Pancreas (tissue), 10 donors: Measurements from ENCODE around the gene EDIL3. TPM values are rescaled to one million over a fixed set of nuclear protein-coding genes. Genes with fewer than 3 reads are reported as not detected.

ENCODE experiments used
- ATAC-seq, 4 donors: fragments of 200-7000 bp; cut with Tn5 transposase; one replicate each; pipeline versions ENCODE4 v1.8.0 to v1.9.1; 2020; ENCODE audit warnings: mild to moderate bottlenecking in 4 of 4, moderate library complexity in 4 of 4
- DNase-seq, 6 donors: peaks; one replicate each; pipeline ENCODE4 v3.0.0-alpha.2; 2020
- FAIRE-seq: peaks from 2 replicates; lab custom pipeline; 2012; peaks lifted over from hg19 to GRCh38; lab: Jason Lieb, UNC
- H3K27ac ChIP-seq, 4 donors: fragments of 200-600 bp; sonication (generic); 1 replicate in 3 of 4; 2 replicates in 1 of 4; pipeline versions ENCODE4 v1.5.0 to v1.8.0; 2020
- H3K27me3 ChIP-seq, 4 donors: fragments of 200-600 bp; one replicate each; pipeline ENCODE4 v1.8.0; 2021
- H3K36me3 ChIP-seq, 3 donors: fragments of 200-600 bp; sonication (generic) in 1 of 3; one replicate each; pipeline versions ENCODE4 v1.5.0 to v1.8.0; 2020 to 2021
- H3K4me1 ChIP-seq, 3 donors: fragments of 200-600 bp; one replicate each; pipeline ENCODE4 v1.8.0; 2021
- H3K4me3 ChIP-seq, 4 donors: fragments of 200-600 bp; sonication (generic) in 2 of 4; one replicate each; pipeline versions ENCODE4 v1.5.0 to v1.8.0; 2020 to 2021
- H3K9me3 ChIP-seq, 4 donors: fragments of 200-600 bp; one replicate each; pipeline ENCODE4 v1.8.0; 2021
- CTCF ChIP-seq, 4 donors: fragments of 200-600 bp; sonication (generic) in 3 of 4; IDR thresholded peaks; one replicate each; pipeline versions ENCODE4 v1.5.0 to v1.8.0; 2021; ENCODE audit warnings: antibody characterized with exemption in 4 of 4
- WGBS, 2 donors: extraction: QIAGEN DNeasy Blood & Tissue Kit; methylation state at CpG; one replicate each; pipeline ENCODE4 v1.1.7; 2013; 5-methylcytosine and 5-hydroxymethylcytosine counted together
- intact Hi-C, 3 donors: fragments of 100-400 bp; cut with DNase I; formaldehyde crosslinking; loops; one replicate each; pipeline versions ENCODE4 v1.11.1 to v1.14.2; 2022
- polyA plus RNA-seq, 2 donors: library from polyadenylated mRNA; stranded (reverse); fragments of 200-250 nt; gene quantifications; one replicate each; pipeline ENCODE4 v1.2.3, GENCODE V29; 2013
- total RNA-seq, 6 donors: library from RNA; stranded (reverse); fragmentation: NEBNext Ultra II Directional in 4 of 6; extraction: Animal tissue kit (Norgen Biotek cat#: 25700) in 4 of 6; gene quantifications; one replicate each; pipeline versions ENCODE4 v1.2.1 to v1.2.4, GENCODE V29; 2021 to 2023
- donor health status: healthy with polysubstance abuse.
- donor health status: DM: no; HTN: no; CAD: no; lungs with moderate emphysema.
- donor health status: DM: no; HTN: no; CAD: no.
- donor health status: control.
- donor health status: control.
- donor health status: Bipolar disorder and iron deficiency.
- donor health status: DM: yes; HTN: yes; CAD: no.
- donor health status: DM: no; HTN: no; CAD: no.
- donor health status: DM: no; HTN: no; CAD: no.
- donor health status: DM: yes; HTN: yes; CAD: no.

EDIL3 gene
- total and polyA plus RNA-seq, 8 donors = 0.63 to 9.7 (median 1.7) TPM

- no peaks in the 10 kb centered on the region for H3K27me3 ChIP-seq
- H3K36me3 ChIP-seq = no peaks in the 10 kb centered on the region
- no peaks in the 10 kb centered on the region for H3K9me3 ChIP-seq
- no peak overlapping the region for H3K4me3 ChIP-seq
- H3K4me1 ChIP-seq = no peaks in the 10 kb centered on the region
- H3K27ac ChIP-seq = no peak overlapping the region
- intact Hi-C loops = no loop called here
- FAIRE-seq = no peak
- DNase-seq = no peak
- no peak for ATAC-seq
- TF ChIP-seq CTCF (IDR thresholded peaks at IDR 0.05) = no peak
- WGBS, 2 donors = 48 to 62% methylated on average over 7 of the region's 7 CpGs
Measured at GRCh38 chr5:84231433-84231832, 153.2 kb downstream of the EDIL3 start.

GRCh38 chr5:84229045-84229444 is 155.6 kb downstream of the EDIL3 start:
- intact Hi-C loops = no loop called here
- DNase-seq (no peak), ATAC-seq (no peak), FAIRE-seq (no peak)
- no peak for TF ChIP-seq CTCF (IDR thresholded peaks at IDR 0.05)
- Histone ChIP-seq H3K27ac (no peak overlapping the region), H3K27me3 (no peaks in the 10 kb centered on the region), H3K9me3 (no peaks in the 10 kb centered on the region), H3K4me3 (no peak overlapping the region), H3K36me3 (no peaks in the 10 kb centered on the region), H3K4me1 (no peaks in the 10 kb centered on the region)

GRCh38 chr5:84228266-84228665 is 156.4 kb downstream of the EDIL3 start:
- no peak for TF ChIP-seq CTCF (IDR thresholded peaks at IDR 0.05)
- ATAC-seq (no peak), FAIRE-seq (no peak), DNase-seq (no peak)
- no peak overlapping the region for H3K4me3 ChIP-seq
- H3K27me3 ChIP-seq = no peaks in the 10 kb centered on the region
- H3K9me3 ChIP-seq = no peaks in the 10 kb centered on the region
- intact Hi-C loops = no loop called here
- no peaks in the 10 kb centered on the region for H3K36me3 ChIP-seq
- H3K27ac ChIP-seq = no peak overlapping the region
- H3K4me1 ChIP-seq = no peaks in the 10 kb centered on the region

- DNase-seq (no peak), ATAC-seq (no peak), FAIRE-seq (no peak)
- Histone ChIP-seq H3K27ac (no peak overlapping the region), H3K4me3 (no peak overlapping the region), H3K4me1 (no peaks in the 10 kb centered on the region), H3K36me3 (no peaks in the 10 kb centered on the region), H3K27me3 (no peaks in the 10 kb centered on the region), H3K9me3 (no peaks in the 10 kb centered on the region)
- no peak for TF ChIP-seq CTCF (IDR thresholded peaks at IDR 0.05)
- intact Hi-C loops = no loop called here
Measured at GRCh38 chr5:84227236-84227635, 157.4 kb downstream of the EDIL3 start.

GRCh38 chr5:84218546-84218945 is 166.1 kb downstream of the EDIL3 start:
- no peak for TF ChIP-seq CTCF (IDR thresholded peaks at IDR 0.05)

More at GRCh38 chr5:84218546-84218945, 166.1 kb downstream of the EDIL3 start:
- H3K27me3 ChIP-seq = no peaks in the 10 kb centered on the region
- H3K9me3 ChIP-seq = no peaks in the 10 kb centered on the region
- ATAC-seq (no peak), FAIRE-seq (no peak), DNase-seq (peak in 2 of 6 donors; percentile 35 to 40)
- WGBS, 2 donors = 44 to 54% methylated on average over 5 of the region's 5 CpGs
- H3K4me1 ChIP-seq = no peaks in the 10 kb centered on the region
- no peak overlapping the region for H3K4me3 ChIP-seq
- no peaks in the 10 kb centered on the region for H3K36me3 ChIP-seq
- intact Hi-C loops = no loop called here
- H3K27ac ChIP-seq = no peak overlapping the region
